ENCODE measurements around the gene CD209. TPM values are rescaled to one million over a fixed set of nuclear protein-coding genes. Genes with fewer than 3 reads are reported as not detected.
"Not testable (repeated sequence)": the region's sequence is repeated elsewhere in the genome, so short reads cannot be mapped to it uniquely, and the experiment has no call there.

The CD209 gene, protein sequence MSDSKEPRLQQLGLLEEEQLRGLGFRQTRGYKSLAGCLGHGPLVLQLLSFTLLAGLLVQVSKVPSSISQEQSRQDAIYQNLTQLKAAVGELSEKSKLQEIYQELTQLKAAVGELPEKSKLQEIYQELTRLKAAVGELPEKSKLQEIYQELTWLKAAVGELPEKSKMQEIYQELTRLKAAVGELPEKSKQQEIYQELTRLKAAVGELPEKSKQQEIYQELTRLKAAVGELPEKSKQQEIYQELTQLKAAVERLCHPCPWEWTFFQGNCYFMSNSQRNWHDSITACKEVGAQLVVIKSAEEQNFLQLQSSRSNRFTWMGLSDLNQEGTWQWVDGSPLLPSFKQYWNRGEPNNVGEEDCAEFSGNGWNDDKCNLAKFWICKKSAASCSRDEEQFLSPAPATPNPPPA
- total RNA-seq (10 to 100 TPM in 8 of 9 donors, under 1 TPM in 1; 0.67 to 50.6 (median 17.1) TPM), polyA plus RNA-seq (1 to 10 TPM; 3.0 to 9.8 (median 3.1) TPM)
- long read RNA-seq, donor 1, partial matches to known transcripts = 13 of 13 reads
- long read RNA-seq, donor 1, other reads (novel, unspliced or antisense) = 0 of 13 reads
- long read RNA-seq, donor 2, partial matches to known transcripts = 22 of 22 reads
- long read RNA-seq, donor 2, other reads (novel, unspliced or antisense) = 0 of 22 reads
- long read RNA-seq, donor 3 = 0 reads
- long read RNA-seq, donor 4, partial matches to known transcripts = 0 of 2 reads
- long read RNA-seq, donor 4, other reads (novel, unspliced or antisense) = 2 of 2 reads
- long read RNA-seq, donor 5, full-length matches to known transcripts = 25 of 30 reads
- long read RNA-seq, donor 5, partial matches to known transcripts = 1 of 30 reads
- long read RNA-seq, donor 5, other reads (novel, unspliced or antisense) = 4 of 30 reads
- long read RNA-seq, donor 6, full-length matches to known transcripts = 2 of 6 reads
- long read RNA-seq, donor 6, partial matches to known transcripts = 0 of 6 reads
- long read RNA-seq, donor 6, other reads (novel, unspliced or antisense) = 4 of 6 reads
- long read RNA-seq, donor 7 = 0 reads
- long read RNA-seq, donor 8 = 0 reads
- long read RNA-seq, donor 9, full-length matches to known transcripts = 1 of 66 reads
- long read RNA-seq, donor 9, partial matches to known transcripts = 65 of 66 reads
- long read RNA-seq, donor 9, other reads (novel, unspliced or antisense) = 0 of 66 reads
- long read RNA-seq, donor 10 = 0 reads

DNA sequence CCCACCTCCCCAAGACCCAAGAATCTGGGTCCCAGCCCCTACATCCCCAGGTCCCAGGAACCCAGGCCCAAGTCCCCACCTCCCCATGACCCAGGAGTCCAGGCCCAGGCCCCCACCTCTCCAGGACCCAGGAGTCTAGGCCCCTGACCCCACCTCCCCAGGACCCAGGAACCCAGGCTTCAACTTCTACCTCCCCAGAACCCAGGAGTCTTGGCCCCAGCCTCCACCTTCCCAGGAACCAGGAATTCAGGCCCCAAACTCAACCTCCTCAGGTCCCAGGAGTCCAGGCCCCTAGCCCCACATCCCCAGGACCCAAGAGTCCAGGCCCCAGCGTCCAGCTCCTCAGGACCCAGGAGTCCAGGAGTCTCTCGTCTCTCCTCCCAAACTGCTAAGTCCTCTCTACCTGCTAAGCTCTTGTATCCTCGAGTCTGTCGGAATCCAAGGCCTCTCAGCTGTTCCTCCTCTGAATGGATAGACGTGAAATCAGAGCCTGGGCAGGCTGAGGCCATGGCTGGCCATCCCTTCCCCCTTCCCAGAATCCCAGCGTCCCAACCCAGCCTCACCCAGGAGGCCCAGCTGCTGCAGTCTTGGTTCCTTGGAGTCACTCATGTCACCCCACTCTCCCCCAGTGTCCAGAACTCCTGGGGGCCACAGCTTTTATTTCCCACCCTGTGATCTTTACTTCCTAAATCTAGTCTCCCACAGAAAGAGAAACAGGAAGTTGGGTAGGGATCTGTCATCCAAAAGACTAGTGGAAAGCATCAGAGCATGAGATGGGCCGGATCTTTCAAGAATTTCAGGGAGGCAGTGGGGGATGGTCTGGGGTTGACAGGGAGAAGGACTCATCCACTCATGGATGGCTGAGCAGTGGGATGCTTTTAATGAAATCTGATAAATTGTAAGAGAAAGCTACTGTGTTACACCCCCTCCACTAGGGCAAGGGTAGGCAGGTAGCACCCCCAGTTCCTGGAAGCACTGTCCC is at the start of gene CD209:
CD209 (minus strand) TSS at position 632 of the 982 bp plus-strand sequence; CDS start at position 609, 23 bp downstream.
- Histone ChIP-seq H3K27ac (peak within 1 kb of the TSS in 1 of 5 donors; percentile 37), H3K9me3 (replicated peaks in 1 of 3) (no peaks in the 10 kb centered on the region), H3K36me3 (replicated peaks in 1 of 2) (no peaks in the 10 kb centered on the region), H3K4me1 (replicated peaks in 1 of 2) (no peaks in the 10 kb centered on the region), H3K4me3 (no peak within 1 kb of the TSS), H3K27me3 (no peaks in the 10 kb centered on the region)
- 55 to 65% (median 57%) methylated on average over 4 to 7 of the region's 7 CpGs for WGBS, 4 donors
- intact Hi-C loops (cut with DNase I) = no loop called here
- TF ChIP-seq, protein P1, sequence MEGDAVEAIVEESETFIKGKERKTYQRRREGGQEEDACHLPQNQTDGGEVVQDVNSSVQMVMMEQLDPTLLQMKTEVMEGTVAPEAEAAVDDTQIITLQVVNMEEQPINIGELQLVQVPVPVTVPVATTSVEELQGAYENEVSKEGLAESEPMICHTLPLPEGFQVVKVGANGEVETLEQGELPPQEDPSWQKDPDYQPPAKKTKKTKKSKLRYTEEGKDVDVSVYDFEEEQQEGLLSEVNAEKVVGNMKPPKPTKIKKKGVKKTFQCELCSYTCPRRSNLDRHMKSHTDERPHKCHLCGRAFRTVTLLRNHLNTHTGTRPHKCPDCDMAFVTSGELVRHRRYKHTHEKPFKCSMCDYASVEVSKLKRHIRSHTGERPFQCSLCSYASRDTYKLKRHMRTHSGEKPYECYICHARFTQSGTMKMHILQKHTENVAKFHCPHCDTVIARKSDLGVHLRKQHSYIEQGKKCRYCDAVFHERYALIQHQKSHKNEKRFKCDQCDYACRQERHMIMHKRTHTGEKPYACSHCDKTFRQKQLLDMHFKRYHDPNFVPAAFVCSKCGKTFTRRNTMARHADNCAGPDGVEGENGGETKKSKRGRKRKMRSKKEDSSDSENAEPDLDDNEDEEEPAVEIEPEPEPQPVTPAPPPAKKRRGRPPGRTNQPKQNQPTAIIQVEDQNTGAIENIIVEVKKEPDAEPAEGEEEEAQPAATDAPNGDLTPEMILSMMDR (IDR thresholded peaks at IDR 0.05) = no peak
- no peak for TF ChIP-seq POLR2A (IDR thresholded peaks at IDR 0.05)
- DNase-seq = peak in 2 of 7 donors; percentile 23 to 33

DNA sequence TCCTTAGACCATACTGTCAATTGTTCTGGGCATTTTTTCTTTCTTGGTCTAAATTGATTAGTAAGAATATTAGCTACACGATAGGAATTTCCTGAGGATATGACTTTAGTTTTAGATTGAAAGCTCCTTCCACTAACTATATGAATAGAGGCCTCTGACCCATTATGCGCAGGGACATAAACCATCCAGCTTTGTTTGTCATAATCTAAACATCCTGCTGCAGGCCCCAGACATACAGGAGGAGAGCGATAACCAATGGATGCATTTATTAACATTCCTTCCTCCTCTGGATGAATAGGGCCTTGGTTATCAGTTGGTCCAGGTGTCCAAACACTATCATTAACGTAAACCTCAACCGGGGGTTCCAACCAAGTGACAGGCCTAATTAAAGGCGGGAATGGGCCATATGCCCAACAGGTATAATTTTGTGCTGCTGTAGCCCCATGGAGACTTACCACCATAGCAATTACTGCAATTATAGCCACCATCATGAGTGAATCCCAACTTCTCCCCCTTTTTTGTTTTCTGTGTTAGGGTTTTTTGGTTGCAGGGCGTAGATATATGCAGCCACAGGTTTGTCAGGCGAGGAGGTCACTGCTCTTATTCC is 48.3 kb upstream of the CD209 start:
- Histone ChIP-seq H3K4me3 (no peak overlapping the region), H3K36me3 (replicated peaks in 1 of 2) (no peaks in the 10 kb centered on the region), H3K27ac (no peak overlapping the region), H3K27me3 (no peaks in the 10 kb centered on the region), H3K9me3 (replicated peaks in 1 of 3) (no peaks in the 10 kb centered on the region), H3K4me1 (replicated peaks in 1 of 2) (peaks cover 0 to 7% of the 10 kb centered on the region in 2 donors)
- 71 to 79% (median 76%) methylated on average over 8 of the region's 8 CpGs for WGBS, 4 donors
- intact Hi-C loops (cut with DNase I) = loop anchor here in 1 of 2 donors (10.0 kb wide), 2 partner anchors 111 to 431 kb away; partner anchors contain the start of gene TRAPPC5
- DNase-seq = no peak
- TF ChIP-seq, protein P1 (IDR thresholded peaks at IDR 0.05) = no peak
- no peak for TF ChIP-seq POLR2A (IDR thresholded peaks at IDR 0.05)

DNA sequence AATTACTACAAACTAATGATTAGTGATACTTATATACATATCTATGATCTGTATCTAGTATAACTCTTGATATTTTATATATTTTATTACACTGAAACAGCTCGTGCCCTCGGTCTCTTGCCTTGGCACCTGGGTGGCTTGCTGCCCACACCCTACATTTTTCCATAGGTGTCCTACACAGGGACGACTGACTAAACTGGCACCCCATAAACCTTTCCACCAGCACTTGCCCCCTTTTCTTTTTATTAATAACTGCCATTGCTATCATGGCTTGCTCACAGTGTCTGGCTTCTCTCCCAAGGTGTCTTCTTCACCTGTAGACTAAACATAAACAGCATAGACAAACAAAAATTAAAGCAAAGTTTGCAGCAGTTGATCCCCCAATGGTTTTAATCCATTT is 46.2 kb upstream of the CD209 start:
- Histone ChIP-seq H3K4me1 (replicated peaks in 1 of 2) (peaks cover 7 to 9% of the 10 kb centered on the region in 2 donors), H3K27ac (no peak overlapping the region), H3K36me3 (replicated peaks in 1 of 2) (no peaks in the 10 kb centered on the region), H3K9me3 (replicated peaks in 1 of 3) (no peaks in the 10 kb centered on the region), H3K4me3 (no peak overlapping the region), H3K27me3 (no peaks in the 10 kb centered on the region)
- no peak for DNase-seq
- 82 to 86% (median 84%) methylated on average over 3 of the region's 3 CpGs for WGBS, 4 donors
- intact Hi-C loops (cut with DNase I) = loop anchor here in 1 of 2 donors (10.0 kb wide), 2 partner anchors 109 to 429 kb away; partner anchors contain the start of gene TRAPPC5
- TF ChIP-seq, protein P1 (IDR thresholded peaks at IDR 0.05) = no peak

DNA sequence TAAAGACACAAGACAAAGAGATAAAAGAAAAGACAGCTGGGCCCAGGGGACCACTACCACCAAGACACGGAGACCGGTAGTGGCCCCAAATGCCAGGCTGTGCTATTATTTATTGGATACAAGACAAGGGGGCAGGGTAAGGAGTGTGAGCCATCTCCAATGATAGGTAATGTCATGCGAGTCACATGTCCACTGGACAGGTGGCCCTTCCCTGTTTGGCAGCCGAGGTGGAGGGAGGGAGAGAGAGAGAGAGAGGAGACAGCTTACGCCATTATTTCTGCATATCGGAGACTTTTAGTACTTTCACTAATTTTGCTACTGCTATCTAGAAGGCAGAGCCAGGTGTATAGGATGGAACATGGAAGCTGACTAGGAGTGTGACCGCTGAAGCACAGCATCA is 45.4 kb upstream of the CD209 start:
- H3K36me3 ChIP-seq (replicated peaks in 1 of 2); H3K27ac ChIP-seq; H3K27me3 ChIP-seq; H3K9me3 ChIP-seq (replicated peaks in 1 of 3); DNase-seq; H3K4me3 ChIP-seq: not testable (repeated sequence)
- peaks cover 7 to 16% of the 10 kb centered on the region in 2 donors for H3K4me1 ChIP-seq (replicated peaks in 1 of 2)
- intact Hi-C loops (cut with DNase I) = loop anchor here in 1 of 2 donors (10.0 kb wide), 2 partner anchors 108 to 428 kb away; partner anchors contain the start of gene TRAPPC5
- WGBS, 4 donors = 79 to 94% (median 85%) methylated on average over 7 of the region's 7 CpGs
